A549 (cell line): ENCODE results near the gene HS6ST3.

Experiments used
- BHLHE40 ChIP-seq: IDR thresholded peaks from 2 replicates; pipeline ENCODE4 v1.6.1; 2012; ENCODE audit warnings: low read depth, low read length, inconsistent platforms
- CEBPB ChIP-seq, 2 experiments: fragments of >200 bp in 1 of 2; sonication (Bioruptor Twin) in 1 of 2; formaldehyde crosslinking in 1 of 2; IDR thresholded peaks; 2 replicates each; pipeline ENCODE4 v1.6.1; 2012 to 2016
- CTCF ChIP-seq: fragments of >200 bp; sonication (Bioruptor Twin); formaldehyde crosslinking; IDR thresholded peaks from 3 replicates; pipeline ENCODE4 v1.5.1; 2016
- EP300 ChIP-seq, 2 experiments: fragments of >200 bp; sonication (Bioruptor Twin); formaldehyde crosslinking; IDR thresholded peaks; 2 replicates in 1 of 2; 3 replicates in 1 of 2; pipeline ENCODE4 v1.6.1; 2016 to 2017
- GATA3 ChIP-seq: IDR thresholded peaks from 2 replicates; pipeline ENCODE4 v1.6.1; 2012; ENCODE audit warnings: borderline replicate concordance
- HDAC2 ChIP-seq: fragments of 200-600 bp; sonication (generic); IDR thresholded peaks from 2 replicates; pipeline ENCODE4 v1.6.1; 2016
- MAFK ChIP-seq: fragments of 450-650 bp; IDR thresholded peaks from 2 replicates; pipeline ENCODE4 v1.6.1; 2014; ENCODE audit not compliant: partially characterized antibody
- MYC ChIP-seq: IDR thresholded peaks from 2 replicates; pipeline ENCODE4 v1.6.1; 2012; ENCODE audit warnings: mild to moderate bottlenecking, inconsistent platforms, low read length, improper control_type of control experiment, borderline replicate concordance
- POLR2A ChIP-seq: IDR thresholded peaks from 2 replicates; pipeline ENCODE4 v1.6.1; 2012; ENCODE audit warnings: mild to moderate bottlenecking, low read length
- RAD21 ChIP-seq, 2 experiments: fragments of >200 bp in 1 of 2; sonication (Bioruptor Twin) in 1 of 2; formaldehyde crosslinking in 1 of 2; IDR thresholded peaks in 1 of 2; conservative IDR thresholded peaks in 1 of 2; 2 replicates in 1 of 2; 3 replicates in 1 of 2; pipeline ENCODE4 v1.6.1; 2012 to 2018; ENCODE audit warnings: inconsistent platforms in 1 of 2
- SREBF2 ChIP-seq: fragments of 450-650 bp; IDR thresholded peaks from 2 replicates; pipeline ENCODE4 v1.6.1; 2014; ENCODE audit warnings: mild to moderate bottlenecking, moderate library complexity
- TF ChIP-seq, protein P1 (sequence below): fragments of 450-650 bp; IDR thresholded peaks from 2 replicates; pipeline ENCODE4 v1.6.1; 2014; ENCODE audit warnings: antibody characterized with exemption

- TF ChIP-seq EP300 (IDR thresholded peaks at IDR 0.05), result no peak
- no peak for TF ChIP-seq MAFK
- TF ChIP-seq POLR2A, result no peak
- no peak for TF ChIP-seq CTCF
- no peak for TF ChIP-seq MYC
- no peak for TF ChIP-seq BHLHE40
- no peak for TF ChIP-seq GATA3
- TF ChIP-seq, protein P1, sequence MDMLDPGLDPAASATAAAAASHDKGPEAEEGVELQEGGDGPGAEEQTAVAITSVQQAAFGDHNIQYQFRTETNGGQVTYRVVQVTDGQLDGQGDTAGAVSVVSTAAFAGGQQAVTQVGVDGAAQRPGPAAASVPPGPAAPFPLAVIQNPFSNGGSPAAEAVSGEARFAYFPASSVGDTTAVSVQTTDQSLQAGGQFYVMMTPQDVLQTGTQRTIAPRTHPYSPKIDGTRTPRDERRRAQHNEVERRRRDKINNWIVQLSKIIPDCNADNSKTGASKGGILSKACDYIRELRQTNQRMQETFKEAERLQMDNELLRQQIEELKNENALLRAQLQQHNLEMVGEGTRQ, result no peak
- TF ChIP-seq RAD21 (conservative IDR thresholded peaks at IDR 0.05 in 1 of 2, IDR thresholded peaks at IDR 0.05 in 1 of 2), result no peak
- no peak for TF ChIP-seq CEBPB (IDR thresholded peaks at IDR 0.05)
- no peak for TF ChIP-seq HDAC2
- TF ChIP-seq SREBF2, result no peak
Observed at GRCh38 chr13:96491103-96491502, 401.2 kb downstream of the HS6ST3 start.
